OCI-M2 (cell line): ENCODE data around the gene WRNIP1.
"Not testable (repeated sequence)": the region's sequence is repeated elsewhere in the genome, so short reads cannot be mapped to it uniquely, and the experiment has no call there.

Experiments used
- DNase-seq: peaks from one replicate; lab custom pipeline; 2025; ENCODE audit not compliant: unreplicated experiment; lab: John Stamatoyannopoulos, UW

Gene WRNIP1

DNA sequence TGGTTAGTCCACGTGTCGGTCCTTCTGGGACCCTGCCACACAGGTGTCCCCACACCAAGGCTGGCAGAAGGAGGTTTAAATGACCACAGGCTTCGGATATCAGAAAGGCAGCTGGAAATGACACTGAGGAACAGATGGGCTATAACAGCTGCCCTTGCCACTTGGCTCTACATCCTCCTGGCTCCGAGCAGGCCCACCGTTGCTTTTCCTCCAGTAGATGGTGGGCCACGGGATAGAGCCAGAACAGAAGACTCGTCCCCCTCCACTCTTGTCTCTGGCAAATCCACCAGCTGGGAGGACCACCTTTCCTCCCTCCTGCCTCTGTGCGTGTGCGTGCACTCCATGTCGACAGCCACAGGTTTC is 17.6 kb downstream of the WRNIP1 start:
- DNase-seq = no peak

- peak; percentile 49 for DNase-seq
These were observed 18.2 kb downstream of the WRNIP1 start for GRCh38 chr6:2783188-2783963.

DNA sequence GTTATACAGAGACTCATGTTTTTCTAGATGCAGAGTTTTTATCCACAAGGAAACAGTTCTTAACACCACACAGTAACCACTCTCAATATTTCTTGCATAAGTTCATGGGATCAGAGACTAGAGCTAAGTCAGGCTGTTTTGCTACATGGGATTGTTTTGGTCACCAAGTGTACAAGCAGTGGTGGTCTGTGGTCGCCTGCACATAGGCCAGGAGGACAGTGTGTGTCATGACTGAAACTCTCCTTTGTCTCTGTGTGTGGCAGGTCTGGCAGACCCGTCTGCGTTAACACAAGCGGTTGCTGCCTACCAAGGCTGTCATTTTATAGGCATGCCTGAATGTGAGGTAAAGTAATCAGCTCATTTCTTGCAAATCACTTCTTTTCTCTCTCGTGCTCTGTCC is 18.9 kb downstream of the WRNIP1 start:
- no peak for DNase-seq

GRCh38 chr6:2784930-2785329 is 19.7 kb downstream of the WRNIP1 start:
- no peak for DNase-seq

DNA sequence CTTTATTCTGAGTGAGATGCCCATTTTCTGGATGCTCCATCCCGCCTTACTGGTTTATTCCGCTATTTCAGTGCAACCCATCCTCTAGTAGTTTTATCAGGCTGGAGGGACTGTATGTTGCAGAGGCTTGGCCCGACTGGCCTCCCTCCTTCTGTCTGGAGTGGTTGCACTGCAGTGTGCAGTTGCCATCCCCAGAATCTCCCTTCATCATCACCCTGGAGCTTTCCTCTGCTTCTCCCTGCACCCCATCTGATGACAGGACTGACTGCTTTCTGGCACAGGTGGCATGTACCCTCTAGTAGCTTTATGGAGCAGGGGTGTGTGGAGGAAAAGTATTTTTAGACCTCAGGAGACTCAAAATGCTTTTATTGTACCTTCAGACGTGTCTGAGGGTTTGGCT is 21.1 kb downstream of the WRNIP1 start:
- no peak for DNase-seq

DNA sequence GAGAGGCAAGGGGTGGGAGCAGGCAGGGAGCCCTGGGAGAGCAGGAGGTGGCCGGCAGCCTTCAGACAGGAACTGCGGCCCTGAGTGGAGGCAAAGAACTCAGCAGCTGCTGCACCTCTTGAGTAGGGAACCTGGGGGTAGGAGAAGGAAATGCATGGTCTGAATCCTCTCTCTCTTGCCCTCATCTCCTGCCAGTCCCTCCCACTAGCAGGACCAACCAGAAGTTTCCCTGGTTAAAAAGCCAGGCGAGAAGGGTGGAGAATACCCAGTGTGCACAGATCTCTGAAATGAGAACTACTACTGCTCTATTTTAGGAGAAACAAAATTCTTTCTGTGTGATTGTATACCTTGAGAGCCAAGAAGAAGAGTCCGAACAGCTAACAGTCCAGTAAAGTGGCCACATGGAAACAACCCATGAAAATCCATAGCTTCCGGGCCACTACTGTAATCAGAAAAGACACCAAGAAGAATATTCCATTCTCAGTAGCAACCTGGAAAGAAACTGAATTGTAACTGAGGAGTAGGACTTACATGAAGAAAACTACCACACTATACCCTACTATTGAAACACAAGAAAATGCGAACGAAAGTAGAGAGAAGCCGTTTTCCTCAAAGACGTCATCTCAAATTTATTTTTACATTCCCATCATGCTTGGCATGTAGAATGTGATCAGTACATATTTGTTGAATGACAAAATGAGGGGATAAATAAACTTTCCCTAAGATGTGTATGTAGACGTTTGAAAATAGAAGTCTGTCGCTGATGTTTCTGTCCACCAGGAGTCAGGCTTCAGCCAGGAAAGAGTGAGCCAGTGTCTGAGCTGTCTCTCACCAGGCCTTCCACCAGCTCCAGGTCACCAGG is 25.6 kb downstream of the WRNIP1 start:
- DNase-seq = peak; percentile 30

DNA sequence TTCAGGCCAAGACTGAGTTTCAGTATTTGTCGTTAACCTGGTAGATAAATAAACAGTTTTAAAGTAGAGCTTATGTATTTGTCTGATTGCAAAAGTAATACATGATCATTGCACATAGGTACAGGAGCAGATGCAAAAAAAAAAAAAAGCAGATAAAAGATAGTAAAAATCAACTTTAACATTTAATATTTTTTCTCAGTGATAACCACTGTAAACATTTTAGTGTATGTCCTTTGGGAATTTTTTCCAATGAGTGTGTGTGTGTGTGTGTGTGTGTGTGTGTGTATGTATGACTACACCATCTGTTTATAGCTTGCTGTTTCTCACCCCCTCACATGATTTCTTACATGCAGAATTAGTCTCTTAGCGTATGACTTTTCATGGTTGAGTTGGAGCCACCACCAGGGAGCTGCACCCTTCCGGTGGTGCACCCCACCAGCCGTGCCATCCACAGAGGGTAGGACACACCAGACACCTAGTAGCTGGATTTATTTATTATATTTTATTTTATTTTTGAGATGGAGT is 26.3 kb downstream of the WRNIP1 start:
- DNase-seq = no peak

DNA sequence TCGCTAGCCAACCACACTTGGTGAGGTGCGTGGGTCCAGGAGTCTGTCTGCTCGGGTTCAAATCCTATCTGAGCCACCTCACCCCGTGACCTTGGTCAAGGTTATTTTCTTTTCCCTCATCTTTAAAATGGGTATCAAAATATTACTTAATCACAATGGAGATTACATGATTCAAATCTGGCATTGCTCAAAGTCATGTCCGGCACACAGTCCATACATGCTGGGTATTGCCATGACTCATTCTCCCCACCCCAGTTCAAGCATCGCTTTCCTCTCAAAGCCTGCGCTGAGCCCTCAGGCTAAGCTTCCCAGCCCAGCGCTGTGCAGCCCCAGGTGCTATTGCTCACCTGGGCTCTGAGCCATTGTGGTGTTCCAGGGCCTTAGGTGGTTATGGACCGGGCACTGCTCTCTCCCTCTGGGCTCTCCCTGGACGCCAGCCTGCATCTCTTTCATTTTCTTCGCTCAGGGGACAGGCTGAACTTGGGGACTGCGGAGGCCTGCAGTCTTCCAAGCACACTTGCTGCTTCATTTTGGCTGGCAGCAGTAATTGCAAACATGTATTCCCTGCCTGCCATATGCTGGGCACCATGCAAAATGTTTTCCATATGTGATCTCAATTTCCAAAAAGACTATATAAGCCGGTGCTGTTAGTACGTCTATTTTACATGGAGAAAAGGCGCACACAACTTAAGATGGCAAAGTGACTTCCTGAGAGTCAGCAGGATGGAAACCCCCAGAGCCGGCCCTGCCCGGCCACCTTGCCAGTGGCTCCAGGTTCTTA is 27.3 kb downstream of the WRNIP1 start:
- DNase-seq = no peak

DNA sequence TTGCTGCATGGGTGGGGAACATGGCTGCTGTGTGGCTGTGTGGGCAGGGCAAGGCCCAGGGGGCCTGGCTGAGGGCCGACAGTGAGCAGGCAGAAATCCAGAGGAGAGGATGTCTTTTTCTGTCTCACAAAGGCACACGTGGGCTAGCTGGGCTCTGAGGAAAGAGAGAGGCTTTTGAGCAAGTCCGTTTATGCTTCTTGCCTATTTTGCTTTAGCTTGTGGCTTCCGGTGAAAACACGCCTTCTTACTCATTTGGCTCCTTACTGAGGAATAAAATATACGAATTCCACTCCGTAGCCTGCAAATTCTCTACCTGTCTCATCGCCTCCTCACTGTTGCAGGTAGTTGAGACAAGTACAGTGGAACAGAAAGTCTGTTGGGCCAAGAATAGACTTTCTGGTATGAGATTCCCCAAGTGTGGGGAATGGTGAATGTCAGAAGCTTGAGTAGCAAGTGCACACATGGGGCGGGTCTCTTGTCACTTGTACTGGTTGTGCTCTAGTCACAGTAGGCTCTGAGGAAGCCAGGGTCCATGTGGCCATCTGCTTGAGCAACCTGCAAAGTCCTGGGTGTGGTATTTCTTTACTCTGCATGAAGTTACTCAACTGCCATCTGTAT is 28.4 kb downstream of the WRNIP1 start:
- no peak for DNase-seq

DNA sequence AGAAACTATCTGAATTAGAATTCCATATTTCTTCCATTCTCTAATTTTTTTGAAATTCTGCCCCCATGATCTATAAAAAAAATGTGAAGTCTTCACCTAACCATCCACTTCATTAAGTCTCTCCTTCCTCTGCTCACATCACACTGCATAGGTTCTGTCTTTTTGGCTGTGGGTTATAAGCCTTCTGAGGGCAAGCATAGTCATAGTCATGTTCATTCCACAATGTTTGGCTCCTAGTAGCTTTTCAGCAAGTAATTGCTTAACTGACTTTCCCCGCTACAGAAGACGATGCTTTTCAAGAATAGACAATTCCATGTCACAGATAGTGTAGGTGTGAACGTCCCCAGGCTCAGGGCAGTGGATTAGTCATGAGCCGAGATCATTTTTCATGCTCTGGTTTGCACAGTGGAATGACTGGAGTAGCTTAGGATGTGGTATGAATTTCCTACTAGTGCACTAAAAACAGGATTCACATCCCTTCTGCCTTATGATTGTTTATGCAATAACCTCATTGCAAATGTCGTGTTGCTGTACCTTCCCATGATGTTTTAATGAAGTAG is 29.1 kb downstream of the WRNIP1 start:
- no peak for DNase-seq

GRCh38 chr6:2795162-2795561 is 30.0 kb downstream of the WRNIP1 start:
- no peak for DNase-seq

DNA sequence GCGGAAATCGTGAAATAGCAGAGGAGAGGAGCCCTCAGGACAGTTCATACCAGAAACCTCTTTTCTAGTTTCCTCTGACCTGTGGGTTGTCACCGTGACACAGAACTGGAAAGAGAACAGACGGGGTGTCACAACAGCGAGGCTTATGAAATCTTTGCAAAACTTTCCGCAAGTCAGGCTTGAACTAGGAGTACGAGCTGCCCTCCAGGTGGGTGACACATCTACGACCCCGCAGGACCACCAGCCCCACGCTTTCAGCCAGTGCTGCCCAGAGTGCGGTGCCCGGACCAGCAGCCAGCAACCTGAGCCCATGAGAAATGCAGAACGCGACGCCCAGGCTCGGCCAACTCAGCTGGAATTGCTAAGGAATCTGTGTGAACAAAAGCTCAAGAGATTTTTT is 30.8 kb downstream of the WRNIP1 start:
- DNase-seq = no peak

- no peak for DNase-seq
These were observed 31.7 kb downstream of the WRNIP1 start for GRCh38 chr6:2796861-2797260.

DNA sequence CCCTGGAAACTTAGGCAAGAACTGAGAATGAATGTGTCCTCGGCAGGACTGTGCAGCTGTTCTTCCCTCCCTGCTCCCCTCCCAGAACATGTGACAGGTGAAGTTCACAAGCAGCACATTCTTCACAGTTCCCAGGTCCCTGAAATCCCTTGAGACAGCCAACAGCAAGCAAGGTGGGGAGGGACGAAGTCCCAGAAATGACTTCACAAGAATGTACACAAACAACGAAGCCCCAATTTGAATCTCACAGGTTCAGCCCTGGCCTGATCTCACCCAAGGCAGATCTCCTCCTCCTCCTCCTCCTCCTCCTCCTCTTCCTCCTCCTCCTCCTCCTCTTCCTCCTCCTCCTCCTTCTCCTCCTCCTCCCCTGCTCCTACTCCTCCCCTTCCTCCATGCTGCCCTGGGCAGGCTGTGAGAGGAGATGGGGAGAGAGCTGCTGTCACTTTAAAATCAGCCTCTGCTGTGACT is 32.4 kb downstream of the WRNIP1 start:
- no peak for DNase-seq

- no peak for DNase-seq
These were observed 33.5 kb downstream of the WRNIP1 start for GRCh38 chr6:2798586-2799134.

DNA sequence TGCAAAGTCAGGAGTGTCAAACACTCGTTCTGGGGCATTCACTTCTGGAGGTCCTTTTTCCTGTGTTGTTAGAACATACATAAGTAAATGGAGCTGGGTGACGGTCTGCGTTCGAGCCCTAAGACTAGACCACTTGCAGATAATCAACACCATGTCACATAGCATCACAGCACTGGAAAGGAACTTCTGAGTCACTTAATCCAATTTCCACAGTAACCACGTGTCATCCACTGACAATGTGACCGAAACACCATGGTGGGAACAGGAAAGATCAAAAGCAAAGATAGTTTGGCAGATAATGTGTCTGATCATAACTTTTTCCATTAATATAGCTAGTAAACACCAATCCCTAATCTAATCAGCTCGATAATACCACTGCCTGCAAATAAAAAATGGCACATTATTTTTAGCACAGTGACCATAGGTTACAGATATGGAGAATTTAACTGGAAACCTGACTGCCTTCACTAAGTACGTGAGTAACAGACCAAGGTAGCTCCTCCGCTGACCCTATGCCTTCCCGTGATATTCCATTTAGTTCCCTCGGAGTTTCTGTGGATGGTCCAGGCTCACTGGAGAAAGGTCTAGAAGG is 34.8 kb downstream of the WRNIP1 start:
- DNase-seq = peak; percentile 19

DNA sequence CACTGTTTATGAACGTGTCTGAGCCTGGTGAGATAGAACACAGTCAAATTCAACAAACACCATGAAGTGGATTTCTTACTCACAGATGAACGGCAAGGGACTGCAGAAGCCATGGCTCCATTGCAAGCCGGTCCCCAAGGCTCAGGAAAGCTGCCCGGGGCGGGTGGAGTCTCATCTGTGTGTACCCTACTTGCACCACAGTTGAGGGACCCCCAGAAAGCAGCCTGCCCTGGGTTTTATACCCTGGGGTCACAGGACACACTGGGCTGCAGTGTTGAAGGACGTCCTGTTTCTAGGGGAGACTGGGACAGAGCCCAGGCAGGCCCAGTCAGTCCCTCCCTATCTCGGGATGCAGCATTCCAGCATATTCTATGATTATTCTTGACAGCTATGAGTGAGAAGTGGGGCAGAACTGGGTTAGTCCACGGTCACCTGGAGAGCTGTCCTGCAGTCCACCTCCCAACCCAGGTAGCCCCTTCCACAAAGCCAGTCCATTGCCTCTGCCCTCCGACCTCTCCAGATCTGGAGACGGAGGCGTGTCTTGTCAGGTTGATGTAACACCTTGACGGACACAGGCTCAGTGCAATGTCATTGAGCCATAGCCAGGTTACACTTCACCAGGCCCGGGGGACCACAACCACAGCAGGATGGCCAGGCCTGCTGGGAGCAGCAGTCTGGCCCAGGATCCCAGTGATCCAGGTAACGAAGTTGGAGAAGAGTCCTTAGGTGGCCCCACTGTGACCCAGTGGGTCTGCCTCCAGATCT is 35.5 kb downstream of the WRNIP1 start:
- no peak for DNase-seq

DNA sequence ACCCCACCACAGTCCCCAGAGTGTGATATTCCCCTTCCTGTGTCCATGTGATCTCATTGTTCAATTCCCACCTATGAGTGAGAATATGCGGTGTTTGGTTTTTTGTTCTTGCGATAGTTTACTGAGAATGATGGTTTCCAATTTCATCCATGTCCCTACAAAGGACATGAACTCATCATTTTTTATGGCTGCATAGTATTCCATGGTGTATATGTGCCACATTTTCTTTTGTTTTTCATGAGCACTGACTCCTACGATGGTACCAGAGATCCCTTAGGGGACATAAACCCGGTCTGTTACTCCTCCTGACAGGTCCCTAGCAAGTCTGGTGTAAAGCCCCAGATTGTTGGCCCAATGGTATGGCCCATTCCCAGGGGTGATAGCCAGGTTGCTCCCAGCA is 36.5 kb downstream of the WRNIP1 start:
- not testable (repeated sequence) for DNase-seq

- no peak for DNase-seq
These were observed 37.4 kb downstream of the WRNIP1 start for GRCh38 chr6:2802521-2803060.
